Measurements from ENCODE around the gene PBX1. TPM values are rescaled to one million over a fixed set of nuclear protein-coding genes. Genes with fewer than 3 reads are reported as not detected.

PBX1 gene
- total and polyA plus RNA-seq, 2 experiments from 2014 or later: 40.0 to 104 TPM

DNA sequence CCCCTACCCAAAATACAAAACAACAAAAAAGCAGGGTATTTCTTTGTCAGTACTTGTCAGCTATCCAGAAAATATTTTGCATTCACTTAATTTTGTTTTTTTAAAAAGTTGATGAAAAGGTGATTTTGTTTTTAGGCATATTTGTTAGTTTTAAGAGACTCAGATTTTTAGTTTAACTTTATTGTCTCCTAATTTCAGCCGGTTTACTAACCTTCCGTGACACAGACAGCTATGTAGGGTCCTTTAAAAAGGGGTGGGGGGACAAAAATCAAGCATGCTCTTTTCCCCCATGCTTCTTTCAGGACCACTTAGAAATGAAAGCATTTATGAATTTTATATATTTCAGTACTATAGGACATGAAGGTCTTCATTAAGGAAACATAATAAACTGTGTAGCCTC lies 1.6 kb downstream of the PBX1 start:
- peaks cover 58% of the 10 kb centered on the region for H3K79me2 ChIP-seq (replicated peaks; ENCODE audit: insufficient read depth)
- peaks cover 51% of the 10 kb centered on the region for H3K4me1 ChIP-seq (ENCODE audit: insufficient read depth)
- no peaks in the 10 kb centered on the region; the same call in 2 of the 3 replicates for H3K9me3 Mint-ChIP-seq
- H3K4me1 Mint-ChIP-seq: peaks cover 52% of the 10 kb centered on the region
- H2AFZ ChIP-seq: no peak overlapping the region
- DNase-seq (ENCODE audit: low spot score) (no peak), ATAC-seq (no peak)
- H3K4me3 Mint-ChIP-seq: peak overlapping the region; percentile 99
- no peaks in the 10 kb centered on the region for H3K27me3 ChIP-seq (ENCODE audit: insufficient read depth)
- H3K36me3 Mint-ChIP-seq (ENCODE audit: low read depth): peaks cover 18% of the 10 kb centered on the region; the same call in 2 of the 3 replicates
- H3K27ac ChIP-seq (ENCODE audit: low read depth): peak overlapping the region; percentile 90
- H3K9me2 ChIP-seq (ENCODE audit: insufficient read depth): no peaks in the 10 kb centered on the region
- H3F3A ChIP-seq (replicated peaks; ENCODE audit: low read depth): peaks cover 4% of the 10 kb centered on the region; the same call in 1 of the 2 replicates
- TF ChIP-seq NANOG (IDR thresholded peaks at IDR 0.05; ENCODE audit: borderline replicate concordance) (no peak), POLR2AphosphoS5 (IDR thresholded peaks at IDR 0.05; ENCODE audit: low read depth) (no peak), ZNF331 (CRISPR knock-in tag; IDR thresholded peaks at IDR 0.05; ENCODE audit: low read depth) (no peak), EZH2 (IDR thresholded peaks at IDR 0.05; ENCODE audit: low read depth, unreplicated experiment) (no peak), STAT1 (IDR thresholded peaks at IDR 0.05; ENCODE audit: unreplicated experiment) (no peak), JUNB (IDR thresholded peaks at IDR 0.05; ENCODE audit: unreplicated experiment) (no peak)
- TF ChIP-seq, protein P1, sequence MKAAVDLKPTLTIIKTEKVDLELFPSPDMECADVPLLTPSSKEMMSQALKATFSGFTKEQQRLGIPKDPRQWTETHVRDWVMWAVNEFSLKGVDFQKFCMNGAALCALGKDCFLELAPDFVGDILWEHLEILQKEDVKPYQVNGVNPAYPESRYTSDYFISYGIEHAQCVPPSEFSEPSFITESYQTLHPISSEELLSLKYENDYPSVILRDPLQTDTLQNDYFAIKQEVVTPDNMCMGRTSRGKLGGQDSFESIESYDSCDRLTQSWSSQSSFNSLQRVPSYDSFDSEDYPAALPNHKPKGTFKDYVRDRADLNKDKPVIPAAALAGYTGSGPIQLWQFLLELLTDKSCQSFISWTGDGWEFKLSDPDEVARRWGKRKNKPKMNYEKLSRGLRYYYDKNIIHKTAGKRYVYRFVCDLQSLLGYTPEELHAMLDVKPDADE (IDR thresholded peaks at IDR 0.05): no peak
- TF ChIP-seq, protein P2, sequence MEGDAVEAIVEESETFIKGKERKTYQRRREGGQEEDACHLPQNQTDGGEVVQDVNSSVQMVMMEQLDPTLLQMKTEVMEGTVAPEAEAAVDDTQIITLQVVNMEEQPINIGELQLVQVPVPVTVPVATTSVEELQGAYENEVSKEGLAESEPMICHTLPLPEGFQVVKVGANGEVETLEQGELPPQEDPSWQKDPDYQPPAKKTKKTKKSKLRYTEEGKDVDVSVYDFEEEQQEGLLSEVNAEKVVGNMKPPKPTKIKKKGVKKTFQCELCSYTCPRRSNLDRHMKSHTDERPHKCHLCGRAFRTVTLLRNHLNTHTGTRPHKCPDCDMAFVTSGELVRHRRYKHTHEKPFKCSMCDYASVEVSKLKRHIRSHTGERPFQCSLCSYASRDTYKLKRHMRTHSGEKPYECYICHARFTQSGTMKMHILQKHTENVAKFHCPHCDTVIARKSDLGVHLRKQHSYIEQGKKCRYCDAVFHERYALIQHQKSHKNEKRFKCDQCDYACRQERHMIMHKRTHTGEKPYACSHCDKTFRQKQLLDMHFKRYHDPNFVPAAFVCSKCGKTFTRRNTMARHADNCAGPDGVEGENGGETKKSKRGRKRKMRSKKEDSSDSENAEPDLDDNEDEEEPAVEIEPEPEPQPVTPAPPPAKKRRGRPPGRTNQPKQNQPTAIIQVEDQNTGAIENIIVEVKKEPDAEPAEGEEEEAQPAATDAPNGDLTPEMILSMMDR (conservative IDR thresholded peaks at IDR 0.05; ENCODE audit: low read depth in 2 of 2): no peak
- TF ChIP-seq, protein P3, sequence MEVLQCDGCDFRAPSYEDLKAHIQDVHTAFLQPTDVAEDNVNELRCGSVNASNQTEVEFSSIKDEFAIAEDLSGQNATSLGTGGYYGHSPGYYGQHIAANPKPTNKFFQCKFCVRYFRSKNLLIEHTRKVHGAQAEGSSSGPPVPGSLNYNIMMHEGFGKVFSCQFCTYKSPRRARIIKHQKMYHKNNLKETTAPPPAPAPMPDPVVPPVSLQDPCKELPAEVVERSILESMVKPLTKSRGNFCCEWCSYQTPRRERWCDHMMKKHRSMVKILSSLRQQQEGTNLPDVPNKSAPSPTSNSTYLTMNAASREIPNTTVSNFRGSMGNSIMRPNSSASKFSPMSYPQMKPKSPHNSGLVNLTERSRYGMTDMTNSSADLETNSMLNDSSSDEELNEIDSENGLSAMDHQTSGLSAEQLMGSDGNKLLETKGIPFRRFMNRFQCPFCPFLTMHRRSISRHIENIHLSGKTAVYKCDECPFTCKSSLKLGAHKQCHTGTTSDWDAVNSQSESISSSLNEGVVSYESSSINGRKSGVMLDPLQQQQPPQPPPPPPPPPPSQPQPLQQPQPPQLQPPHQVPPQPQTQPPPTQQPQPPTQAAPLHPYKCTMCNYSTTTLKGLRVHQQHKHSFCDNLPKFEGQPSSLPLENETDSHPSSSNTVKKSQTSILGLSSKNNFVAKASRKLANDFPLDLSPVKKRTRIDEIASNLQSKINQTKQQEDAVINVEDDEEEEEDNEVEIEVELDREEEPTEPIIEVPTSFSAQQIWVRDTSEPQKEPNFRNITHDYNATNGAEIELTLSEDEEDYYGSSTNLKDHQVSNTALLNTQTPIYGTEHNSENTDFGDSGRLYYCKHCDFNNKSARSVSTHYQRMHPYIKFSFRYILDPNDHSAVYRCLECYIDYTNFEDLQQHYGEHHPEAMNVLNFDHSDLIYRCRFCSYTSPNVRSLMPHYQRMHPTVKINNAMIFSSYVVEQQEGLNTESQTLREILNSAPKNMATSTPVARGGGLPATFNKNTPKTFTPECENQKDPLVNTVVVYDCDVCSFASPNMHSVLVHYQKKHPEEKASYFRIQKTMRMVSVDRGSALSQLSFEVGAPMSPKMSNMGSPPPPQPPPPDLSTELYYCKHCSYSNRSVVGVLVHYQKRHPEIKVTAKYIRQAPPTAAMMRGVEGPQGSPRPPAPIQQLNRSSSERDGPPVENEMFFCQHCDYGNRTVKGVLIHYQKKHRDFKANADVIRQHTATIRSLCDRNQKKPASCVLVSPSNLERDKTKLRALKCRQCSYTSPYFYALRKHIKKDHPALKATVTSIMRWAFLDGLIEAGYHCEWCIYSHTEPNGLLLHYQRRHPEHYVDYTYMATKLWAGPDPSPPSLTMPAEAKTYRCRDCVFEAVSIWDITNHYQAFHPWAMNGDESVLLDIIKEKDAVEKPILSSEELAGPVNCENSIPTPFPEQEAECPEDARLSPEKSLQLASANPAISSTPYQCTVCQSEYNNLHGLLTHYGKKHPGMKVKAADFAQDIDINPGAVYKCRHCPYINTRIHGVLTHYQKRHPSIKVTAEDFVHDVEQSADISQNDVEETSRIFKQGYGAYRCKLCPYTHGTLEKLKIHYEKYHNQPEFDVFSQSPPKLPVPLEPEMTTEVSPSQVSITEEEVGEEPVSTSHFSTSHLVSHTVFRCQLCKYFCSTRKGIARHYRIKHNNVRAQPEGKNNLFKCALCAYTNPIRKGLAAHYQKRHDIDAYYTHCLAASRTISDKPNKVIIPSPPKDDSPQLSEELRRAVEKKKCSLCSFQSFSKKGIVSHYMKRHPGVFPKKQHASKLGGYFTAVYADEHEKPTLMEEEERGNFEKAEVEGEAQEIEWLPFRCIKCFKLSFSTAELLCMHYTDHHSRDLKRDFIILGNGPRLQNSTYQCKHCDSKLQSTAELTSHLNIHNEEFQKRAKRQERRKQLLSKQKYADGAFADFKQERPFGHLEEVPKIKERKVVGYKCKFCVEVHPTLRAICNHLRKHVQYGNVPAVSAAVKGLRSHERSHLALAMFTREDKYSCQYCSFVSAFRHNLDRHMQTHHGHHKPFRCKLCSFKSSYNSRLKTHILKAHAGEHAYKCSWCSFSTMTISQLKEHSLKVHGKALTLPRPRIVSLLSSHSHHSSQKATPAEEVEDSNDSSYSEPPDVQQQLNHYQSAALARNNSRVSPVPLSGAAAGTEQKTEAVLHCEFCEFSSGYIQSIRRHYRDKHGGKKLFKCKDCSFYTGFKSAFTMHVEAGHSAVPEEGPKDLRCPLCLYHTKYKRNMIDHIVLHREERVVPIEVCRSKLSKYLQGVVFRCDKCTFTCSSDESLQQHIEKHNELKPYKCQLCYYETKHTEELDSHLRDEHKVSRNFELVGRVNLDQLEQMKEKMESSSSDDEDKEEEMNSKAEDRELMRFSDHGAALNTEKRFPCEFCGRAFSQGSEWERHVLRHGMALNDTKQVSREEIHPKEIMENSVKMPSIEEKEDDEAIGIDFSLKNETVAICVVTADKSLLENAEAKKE (CRISPR knock-in tag; IDR thresholded peaks at IDR 0.05): no peak
- TF ChIP-seq, protein P4, sequence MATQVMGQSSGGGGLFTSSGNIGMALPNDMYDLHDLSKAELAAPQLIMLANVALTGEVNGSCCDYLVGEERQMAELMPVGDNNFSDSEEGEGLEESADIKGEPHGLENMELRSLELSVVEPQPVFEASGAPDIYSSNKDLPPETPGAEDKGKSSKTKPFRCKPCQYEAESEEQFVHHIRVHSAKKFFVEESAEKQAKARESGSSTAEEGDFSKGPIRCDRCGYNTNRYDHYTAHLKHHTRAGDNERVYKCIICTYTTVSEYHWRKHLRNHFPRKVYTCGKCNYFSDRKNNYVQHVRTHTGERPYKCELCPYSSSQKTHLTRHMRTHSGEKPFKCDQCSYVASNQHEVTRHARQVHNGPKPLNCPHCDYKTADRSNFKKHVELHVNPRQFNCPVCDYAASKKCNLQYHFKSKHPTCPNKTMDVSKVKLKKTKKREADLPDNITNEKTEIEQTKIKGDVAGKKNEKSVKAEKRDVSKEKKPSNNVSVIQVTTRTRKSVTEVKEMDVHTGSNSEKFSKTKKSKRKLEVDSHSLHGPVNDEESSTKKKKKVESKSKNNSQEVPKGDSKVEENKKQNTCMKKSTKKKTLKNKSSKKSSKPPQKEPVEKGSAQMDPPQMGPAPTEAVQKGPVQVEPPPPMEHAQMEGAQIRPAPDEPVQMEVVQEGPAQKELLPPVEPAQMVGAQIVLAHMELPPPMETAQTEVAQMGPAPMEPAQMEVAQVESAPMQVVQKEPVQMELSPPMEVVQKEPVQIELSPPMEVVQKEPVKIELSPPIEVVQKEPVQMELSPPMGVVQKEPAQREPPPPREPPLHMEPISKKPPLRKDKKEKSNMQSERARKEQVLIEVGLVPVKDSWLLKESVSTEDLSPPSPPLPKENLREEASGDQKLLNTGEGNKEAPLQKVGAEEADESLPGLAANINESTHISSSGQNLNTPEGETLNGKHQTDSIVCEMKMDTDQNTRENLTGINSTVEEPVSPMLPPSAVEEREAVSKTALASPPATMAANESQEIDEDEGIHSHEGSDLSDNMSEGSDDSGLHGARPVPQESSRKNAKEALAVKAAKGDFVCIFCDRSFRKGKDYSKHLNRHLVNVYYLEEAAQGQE (IDR thresholded peaks at IDR 0.05; ENCODE audit: unreplicated experiment): no peak
- no peaks in the 10 kb centered on the region for H3K36me3 ChIP-seq (ENCODE audit: insufficient read depth)
- peaks cover 3% of the 10 kb centered on the region; the same call in 1 of the 2 replicates for H4K20me1 ChIP-seq (replicated peaks; ENCODE audit: insufficient read depth)
- peaks cover 1% of the 10 kb centered on the region for H3K27me3 Mint-ChIP-seq (ENCODE audit: insufficient read depth, low read depth, poor library complexity)
- H3K27ac Mint-ChIP-seq: peak overlapping the region; percentile 85
- peak overlapping the region; percentile 81 for H3K4me3 ChIP-seq
- H3K4me2 ChIP-seq: peak overlapping the region; percentile 80

Data from GM23338 (cell line).